Pancreas (tissue), 10 donors: ENCODE measurements around the gene TLE4. TPM values are rescaled to one million over a fixed set of nuclear protein-coding genes. Genes with fewer than 3 reads are reported as not detected.

Source experiments
- ATAC-seq, 4 donors: fragments of 200-7000 bp; cut with Tn5 transposase; one replicate each; pipeline versions ENCODE4 v1.8.0 to v1.9.1; 2020; ENCODE audit warnings: mild to moderate bottlenecking in 4 of 4, moderate library complexity in 4 of 4
- DNase-seq, 6 donors: peaks; one replicate each; pipeline ENCODE4 v3.0.0-alpha.2; 2020
- FAIRE-seq: peaks from 2 replicates; lab custom pipeline; 2012; peaks lifted over from hg19 to GRCh38; lab: Jason Lieb, UNC
- H3K27ac ChIP-seq, 4 donors: fragments of 200-600 bp; sonication (generic); 1 replicate in 3 of 4; 2 replicates in 1 of 4; pipeline versions ENCODE4 v1.5.0 to v1.8.0; 2020
- H3K27me3 ChIP-seq, 4 donors: fragments of 200-600 bp; one replicate each; pipeline ENCODE4 v1.8.0; 2021
- H3K36me3 ChIP-seq, 3 donors: fragments of 200-600 bp; sonication (generic) in 1 of 3; one replicate each; pipeline versions ENCODE4 v1.5.0 to v1.8.0; 2020 to 2021
- H3K4me1 ChIP-seq, 3 donors: fragments of 200-600 bp; one replicate each; pipeline ENCODE4 v1.8.0; 2021
- H3K4me3 ChIP-seq, 4 donors: fragments of 200-600 bp; sonication (generic) in 2 of 4; one replicate each; pipeline versions ENCODE4 v1.5.0 to v1.8.0; 2020 to 2021
- H3K9me3 ChIP-seq, 4 donors: fragments of 200-600 bp; one replicate each; pipeline ENCODE4 v1.8.0; 2021
- WGBS, 2 donors: extraction: QIAGEN DNeasy Blood & Tissue Kit; methylation state at CpG; one replicate each; pipeline ENCODE4 v1.1.7; 2013; 5-methylcytosine and 5-hydroxymethylcytosine counted together
- intact Hi-C, 3 donors: fragments of 100-400 bp; cut with DNase I; formaldehyde crosslinking; loops; one replicate each; pipeline versions ENCODE4 v1.11.1 to v1.14.2; 2022
- polyA plus RNA-seq, 2 donors: library from polyadenylated mRNA; stranded (reverse); fragments of 200-250 nt; gene quantifications; one replicate each; pipeline ENCODE4 v1.2.3, GENCODE V29; 2013
- total RNA-seq, 6 donors: library from RNA; stranded (reverse); fragmentation: NEBNext Ultra II Directional in 4 of 6; extraction: Animal tissue kit (Norgen Biotek cat#: 25700) in 4 of 6; gene quantifications; one replicate each; pipeline versions ENCODE4 v1.2.1 to v1.2.4, GENCODE V29; 2021 to 2023
- TF ChIP-seq, protein P1 (sequence below), 4 donors: fragments of 200-600 bp; sonication (generic) in 3 of 4; IDR thresholded peaks; one replicate each; pipeline versions ENCODE4 v1.5.0 to v1.8.0; 2021; ENCODE audit warnings: antibody characterized with exemption in 4 of 4
- donor health status: healthy with polysubstance abuse.
- donor health status: DM: no; HTN: no; CAD: no; lungs with moderate emphysema.
- donor health status: DM: no; HTN: no; CAD: no.
- donor health status: control.
- donor health status: control.
- donor health status: Bipolar disorder and iron deficiency.
- donor health status: DM: yes; HTN: yes; CAD: no.
- donor health status: DM: no; HTN: no; CAD: no.
- donor health status: DM: no; HTN: no; CAD: no.
- donor health status: DM: yes; HTN: yes; CAD: no.

TLE4 gene
- total and polyA plus RNA-seq, 8 donors, result 2.8 to 19.0 (median 9.7) TPM

DNA sequence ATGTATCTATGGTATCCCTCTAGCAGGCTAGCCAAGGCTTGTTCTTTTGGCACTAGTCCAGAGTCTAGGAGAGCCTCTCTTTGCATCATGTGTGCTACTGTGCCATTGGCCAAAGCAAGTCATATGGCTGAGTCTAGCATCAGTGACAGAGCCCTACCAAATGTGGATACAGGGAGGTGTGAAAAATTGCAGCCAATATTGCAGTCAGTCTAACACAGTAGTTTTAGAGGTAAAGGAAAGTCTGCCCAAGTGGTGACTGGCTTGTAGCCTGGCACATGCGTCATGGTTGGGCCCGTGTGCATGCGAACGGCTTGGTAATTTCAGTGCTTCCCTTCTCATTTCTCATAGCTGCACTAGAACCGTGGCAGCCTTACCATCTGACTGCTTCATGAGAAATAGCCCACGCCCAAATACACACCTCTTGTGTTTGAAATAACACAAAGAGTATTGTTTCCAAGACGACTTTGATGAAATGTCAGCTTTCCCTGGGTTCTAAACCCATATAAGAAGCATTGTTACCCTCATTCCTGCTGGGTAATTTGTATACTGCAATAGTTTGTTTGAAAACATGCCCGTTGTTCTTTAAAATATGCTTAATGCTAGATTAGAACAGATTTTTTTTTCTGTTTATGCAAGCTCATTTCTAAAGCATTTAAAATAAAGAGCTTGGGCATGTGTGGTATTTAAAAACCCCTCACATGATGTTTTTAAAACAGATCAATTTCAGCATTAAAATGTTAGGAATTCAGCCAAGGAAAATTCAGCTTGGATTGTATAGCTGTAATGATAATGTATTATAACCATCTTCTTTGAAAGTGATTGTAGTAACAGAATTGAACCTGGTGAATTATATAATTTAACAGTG is 113.2 kb downstream of the TLE4 start:
- FAIRE-seq, result no peak
- no peak for DNase-seq
- Histone ChIP-seq H3K4me3 (no peak overlapping the region), H3K4me1 (peaks cover 0 to 8% (median 0%) of the 10 kb centered on the region in 3 donors), H3K27me3 (no peaks in the 10 kb centered on the region), H3K36me3 (no peaks in the 10 kb centered on the region), H3K27ac (no peak overlapping the region), H3K9me3 (no peaks in the 10 kb centered on the region)
- TF ChIP-seq, protein P1, sequence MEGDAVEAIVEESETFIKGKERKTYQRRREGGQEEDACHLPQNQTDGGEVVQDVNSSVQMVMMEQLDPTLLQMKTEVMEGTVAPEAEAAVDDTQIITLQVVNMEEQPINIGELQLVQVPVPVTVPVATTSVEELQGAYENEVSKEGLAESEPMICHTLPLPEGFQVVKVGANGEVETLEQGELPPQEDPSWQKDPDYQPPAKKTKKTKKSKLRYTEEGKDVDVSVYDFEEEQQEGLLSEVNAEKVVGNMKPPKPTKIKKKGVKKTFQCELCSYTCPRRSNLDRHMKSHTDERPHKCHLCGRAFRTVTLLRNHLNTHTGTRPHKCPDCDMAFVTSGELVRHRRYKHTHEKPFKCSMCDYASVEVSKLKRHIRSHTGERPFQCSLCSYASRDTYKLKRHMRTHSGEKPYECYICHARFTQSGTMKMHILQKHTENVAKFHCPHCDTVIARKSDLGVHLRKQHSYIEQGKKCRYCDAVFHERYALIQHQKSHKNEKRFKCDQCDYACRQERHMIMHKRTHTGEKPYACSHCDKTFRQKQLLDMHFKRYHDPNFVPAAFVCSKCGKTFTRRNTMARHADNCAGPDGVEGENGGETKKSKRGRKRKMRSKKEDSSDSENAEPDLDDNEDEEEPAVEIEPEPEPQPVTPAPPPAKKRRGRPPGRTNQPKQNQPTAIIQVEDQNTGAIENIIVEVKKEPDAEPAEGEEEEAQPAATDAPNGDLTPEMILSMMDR (IDR thresholded peaks at IDR 0.05), result no peak
- WGBS, 2 donors, result 86 to 90% methylated on average over 8 of the region's 8 CpGs
- ATAC-seq, result no peak
- intact Hi-C loops, result no loop called here

- FAIRE-seq, result no peak
- TF ChIP-seq, protein P1 (IDR thresholded peaks at IDR 0.05), result no peak
- DNase-seq, result no peak
- peaks cover 0 to 8% (median 0%) of the 10 kb centered on the region in 3 donors for H3K4me1 ChIP-seq
- no peak overlapping the region for H3K4me3 ChIP-seq
- no peak overlapping the region for H3K27ac ChIP-seq
- H3K9me3 ChIP-seq, result no peaks in the 10 kb centered on the region
- H3K36me3 ChIP-seq, result no peaks in the 10 kb centered on the region
- H3K27me3 ChIP-seq, result no peaks in the 10 kb centered on the region
- 70 to 72% methylated on average over 1 of the region's 1 CpG for WGBS, 2 donors
- no peak for ATAC-seq
- intact Hi-C loops, result no loop called here
Measured at GRCh38 chr9:79685577-79685976, 113.8 kb downstream of the TLE4 start.

DNA sequence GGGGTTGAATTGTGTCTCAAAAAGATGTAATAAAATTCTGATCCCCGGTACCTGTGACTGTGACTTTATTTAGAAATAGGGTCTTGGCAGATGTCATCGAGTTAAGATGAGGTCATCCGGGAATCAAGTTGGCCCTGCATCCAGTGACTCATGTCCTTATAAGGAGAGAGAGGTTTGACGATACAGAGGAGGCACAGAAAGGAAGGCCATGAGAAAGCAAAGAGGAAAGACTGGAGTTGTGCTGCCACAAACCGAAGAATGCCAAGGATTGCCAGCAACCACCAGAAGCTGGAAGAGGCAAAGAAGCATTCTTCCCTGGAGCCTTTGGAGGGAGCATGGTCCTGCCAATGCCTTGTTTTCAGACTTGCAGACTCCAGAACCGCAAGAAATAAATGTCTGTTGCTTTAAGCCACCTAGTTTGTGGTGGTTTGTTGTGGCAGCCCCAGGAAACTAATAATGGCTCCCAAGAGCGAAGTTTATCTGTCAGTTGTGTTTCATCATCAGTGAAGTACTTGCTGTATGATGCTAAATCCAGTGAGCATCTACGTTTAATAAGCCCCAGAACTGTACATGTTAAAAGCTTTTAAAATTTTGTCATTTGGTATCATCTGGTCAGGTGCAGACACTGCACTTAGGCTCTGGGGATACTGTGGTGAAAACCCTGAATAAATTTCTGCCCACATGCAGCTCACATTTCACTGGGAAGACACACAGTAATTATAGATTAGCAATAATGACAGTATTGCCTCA is 114.8 kb downstream of the TLE4 start:
- Histone ChIP-seq H3K4me1 (peaks cover 0 to 8% (median 0%) of the 10 kb centered on the region in 3 donors), H3K36me3 (no peaks in the 10 kb centered on the region), H3K27ac (no peak overlapping the region), H3K4me3 (no peak overlapping the region), H3K27me3 (no peaks in the 10 kb centered on the region), H3K9me3 (no peaks in the 10 kb centered on the region)
- intact Hi-C loops, result no loop called here
- TF ChIP-seq, protein P1 (IDR thresholded peaks at IDR 0.05), result no peak
- ATAC-seq (no peak), DNase-seq (no peak), FAIRE-seq (no peak)
- 85 to 89% methylated on average over 8 of the region's 8 CpGs for WGBS, 2 donors

- FAIRE-seq (no peak), DNase-seq (no peak), ATAC-seq (peak in 1 of 4 donors; percentile 35)
- Histone ChIP-seq H3K27me3 (no peaks in the 10 kb centered on the region), H3K36me3 (no peaks in the 10 kb centered on the region), H3K4me1 (peaks cover 0 to 6% (median 0%) of the 10 kb centered on the region in 3 donors), H3K9me3 (no peaks in the 10 kb centered on the region), H3K4me3 (no peak overlapping the region), H3K27ac (no peak overlapping the region)
- intact Hi-C loops, result no loop called here
- WGBS, 2 donors, result 88 to 91% methylated on average over 8 of the region's 8 CpGs
- TF ChIP-seq, protein P1 (IDR thresholded peaks at IDR 0.05), result no peak
Measured at GRCh38 chr9:79687131-79687447, 115.3 kb downstream of the TLE4 start.
